DND-41 (cell line): ENCODE results near the gene RNASEL.

Experiments used
- EZH2 ChIP-seq: IDR thresholded peaks from 3 replicates; pipeline ENCODE4 v1.6.1; 2012; ENCODE audit warnings: borderline replicate concordance, low read depth, mild to moderate bottlenecking, moderate library complexity, low read length, inconsistent platforms; ENCODE audit not compliant: severe bottlenecking
- TF ChIP-seq, protein P1 (sequence below): IDR thresholded peaks from 2 replicates; pipeline ENCODE4 v1.5.1; 2012; ENCODE audit warnings: borderline replicate concordance, low read length, moderate library complexity, mild to moderate bottlenecking; ENCODE audit not compliant: poor library complexity, severe bottlenecking; ENCODE audit errors: extremely low read depth

DNA sequence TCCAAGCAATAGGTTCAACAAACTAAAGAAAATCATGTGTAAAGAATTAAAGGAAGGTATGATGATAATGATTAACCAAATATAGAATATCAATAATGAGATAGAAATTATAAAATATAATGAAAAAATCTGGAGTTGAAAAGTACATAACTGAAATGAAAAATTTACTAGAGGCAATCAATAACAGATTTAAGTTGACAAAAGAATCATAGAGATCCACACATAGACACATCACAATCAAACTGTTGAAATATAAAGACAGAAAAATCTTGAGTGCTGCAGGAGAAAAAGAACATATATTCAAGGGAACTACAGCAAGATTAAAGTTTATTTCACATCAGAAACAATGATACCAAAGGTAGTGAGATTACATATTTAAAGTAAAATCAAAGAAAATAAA, 63.7 kb downstream of the RNASEL start:
- TF ChIP-seq, protein P1, sequence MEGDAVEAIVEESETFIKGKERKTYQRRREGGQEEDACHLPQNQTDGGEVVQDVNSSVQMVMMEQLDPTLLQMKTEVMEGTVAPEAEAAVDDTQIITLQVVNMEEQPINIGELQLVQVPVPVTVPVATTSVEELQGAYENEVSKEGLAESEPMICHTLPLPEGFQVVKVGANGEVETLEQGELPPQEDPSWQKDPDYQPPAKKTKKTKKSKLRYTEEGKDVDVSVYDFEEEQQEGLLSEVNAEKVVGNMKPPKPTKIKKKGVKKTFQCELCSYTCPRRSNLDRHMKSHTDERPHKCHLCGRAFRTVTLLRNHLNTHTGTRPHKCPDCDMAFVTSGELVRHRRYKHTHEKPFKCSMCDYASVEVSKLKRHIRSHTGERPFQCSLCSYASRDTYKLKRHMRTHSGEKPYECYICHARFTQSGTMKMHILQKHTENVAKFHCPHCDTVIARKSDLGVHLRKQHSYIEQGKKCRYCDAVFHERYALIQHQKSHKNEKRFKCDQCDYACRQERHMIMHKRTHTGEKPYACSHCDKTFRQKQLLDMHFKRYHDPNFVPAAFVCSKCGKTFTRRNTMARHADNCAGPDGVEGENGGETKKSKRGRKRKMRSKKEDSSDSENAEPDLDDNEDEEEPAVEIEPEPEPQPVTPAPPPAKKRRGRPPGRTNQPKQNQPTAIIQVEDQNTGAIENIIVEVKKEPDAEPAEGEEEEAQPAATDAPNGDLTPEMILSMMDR, result no peak
- TF ChIP-seq EZH2, result no peak
